A549 (cell line): ENCODE measurements around the gene MATR3. TPM values are rescaled to one million over a fixed set of nuclear protein-coding genes. Genes with fewer than 3 reads are reported as not detected.

ENCODE experiments used
- ATAC-seq, 2 experiments: fragments of 200-7000 bp in 1 of 2; fragments of >200 bp in 1 of 2; cut with Nextera tagmentation in 1 of 2; cut with Tn5 transposase in 1 of 2; 3 replicates each; pipeline versions ENCODE4 v1.8.0 to v1.9.1; 2018 to 2020; ENCODE audit warnings: mild to moderate bottlenecking in 1 of 2, moderate library complexity in 1 of 2
- CTCF ChIA-PET: fragments of 300-600 bp; sonication (Branson Sonifier 250); formaldehyde crosslinking; extraction: SDS; loops from one replicate; lab custom pipeline; 2021; ENCODE audit warnings: antibody characterized with exemption, inconsistent platforms; lab: Yijun Ruan, JAX
- POLR2A ChIA-PET: fragments of 350-600 bp; formaldehyde crosslinking; extraction: SDS; loops from one replicate; lab custom pipeline; 2021; ENCODE audit warnings: antibody characterized with exemption, inconsistent platforms; lab: Yijun Ruan, JAX
- DNase-seq, 2 experiments: peaks; one replicate each; pipeline versions ENCODE4 v3.0.0 to v3.0.0-alpha.2; 2011 to 2016; ENCODE audit warnings: low read depth in 1 of 2, low spot score in 1 of 2
- FAIRE-seq: peaks from 2 replicates; lab custom pipeline; 2011; peaks lifted over from hg19 to GRCh38; lab: Jason Lieb, UNC
- H3K27ac ChIP-seq, 2 experiments: fragments of >200 bp; sonication (Bioruptor Twin); formaldehyde crosslinking; 3 replicates each; pipeline ENCODE4 v1.5.1; 2016 to 2017
- H3K4me1 ChIP-seq: fragments of >200 bp; sonication (Bioruptor Twin); formaldehyde crosslinking; 3 replicates; pipeline ENCODE4 v1.6.1; 2016
- H3K4me2 ChIP-seq: fragments of >200 bp; sonication (Bioruptor Twin); formaldehyde crosslinking; 3 replicates; pipeline ENCODE4 v1.6.1; 2016
- H3K4me3 ChIP-seq: fragments of >200 bp; sonication (Bioruptor Twin); formaldehyde crosslinking; 3 replicates; pipeline ENCODE4 v1.5.1; 2016
- H3K9me3 ChIP-seq: fragments of >200 bp; sonication (Bioruptor Twin); formaldehyde crosslinking; 3 replicates; pipeline ENCODE4 v1.6.1; 2016
- BHLHE40 ChIP-seq: IDR thresholded peaks from 2 replicates; pipeline ENCODE4 v1.6.1; 2012; ENCODE audit warnings: low read depth, low read length, inconsistent platforms
- E2F6 ChIP-seq: IDR thresholded peaks from 2 replicates; pipeline ENCODE4 v1.6.1; 2012; ENCODE audit warnings: low read depth, borderline replicate concordance
- EHF ChIP-seq: fragments of 250-450 bp; sonication (Bioruptor Pico); IDR thresholded peaks from 2 replicates; pipeline ENCODE4 v1.5.0; 2020; ENCODE audit warnings: mild to moderate bottlenecking
- EHMT2 ChIP-seq: fragments of 200-600 bp; sonication (generic); IDR thresholded peaks from 2 replicates; pipeline ENCODE4 v1.6.1; 2016; ENCODE audit warnings: antibody characterized with exemption, low read depth, mild to moderate bottlenecking, moderate library complexity
- ESRRA ChIP-seq: fragments of 150-350 bp; IDR thresholded peaks from 2 replicates; pipeline ENCODE4 v1.6.1; 2014; ENCODE audit warnings: mild to moderate bottlenecking, low read length, borderline replicate concordance
- FOSL2 ChIP-seq, 2 experiments: fragments of 450-650 bp in 1 of 2; fragments of >200 bp in 1 of 2; sonication (Bioruptor Twin) in 1 of 2; formaldehyde crosslinking; IDR thresholded peaks; 2 replicates each; pipeline versions ENCODE4 v1.5.0 to v1.6.1; 2016 to 2020; ENCODE audit warnings: mild to moderate bottlenecking in 1 of 2, moderate library complexity in 1 of 2
- GATA3 ChIP-seq: IDR thresholded peaks from 2 replicates; pipeline ENCODE4 v1.6.1; 2012; ENCODE audit warnings: borderline replicate concordance
- HES2 ChIP-seq: fragments of >200 bp; sonication (Bioruptor Twin); formaldehyde crosslinking; IDR thresholded peaks from 2 replicates; pipeline ENCODE4 v1.6.1; 2016
- HEYL ChIP-seq: fragments of 250-450 bp; sonication (Bioruptor Pico); IDR thresholded peaks from 2 replicates; pipeline ENCODE4 v1.8.0; 2021; ENCODE audit warnings: mild to moderate bottlenecking, moderate library complexity
- HOXA7 ChIP-seq: fragments of 250-450 bp; sonication (Bioruptor Pico); IDR thresholded peaks from 2 replicates; pipeline ENCODE4 v1.5.0; 2020; ENCODE audit warnings: mild to moderate bottlenecking, moderate library complexity
- JUN ChIP-seq, 2 experiments: fragments of >200 bp; sonication (Bioruptor Twin); formaldehyde crosslinking; IDR thresholded peaks; 2 replicates in 1 of 2; 3 replicates in 1 of 2; pipeline ENCODE4 v1.6.1; 2016 to 2017
- KDM1A ChIP-seq: fragments of 200-600 bp; sonication (generic); IDR thresholded peaks from 2 replicates; pipeline ENCODE4 v1.6.1; 2016; ENCODE audit warnings: low read depth, mild to moderate bottlenecking
- KDM5A ChIP-seq: fragments of 200-600 bp; sonication (generic); IDR thresholded peaks from 2 replicates; pipeline ENCODE4 v1.6.1; 2016; ENCODE audit warnings: antibody characterized with exemption, mild to moderate bottlenecking
- MAX ChIP-seq: IDR thresholded peaks from 2 replicates; pipeline ENCODE4 v1.6.1; 2012
- NR3C1 ChIP-seq: fragments of >200 bp; sonication (Bioruptor Twin); formaldehyde crosslinking; IDR thresholded peaks from 3 replicates; pipeline ENCODE4 v1.6.1; 2017
- POLR2A ChIP-seq: IDR thresholded peaks from 2 replicates; pipeline ENCODE4 v1.6.1; 2012; ENCODE audit warnings: mild to moderate bottlenecking, low read length
- POLR2AphosphoS2 ChIP-seq: conservative IDR thresholded peaks from 2 replicates; pipeline ENCODE4 v1.6.1; 2012; ENCODE audit warnings: low read length, improper control_type of control experiment, inconsistent platforms
- RAD21 ChIP-seq, 2 experiments: fragments of >200 bp in 1 of 2; sonication (Bioruptor Twin) in 1 of 2; formaldehyde crosslinking in 1 of 2; IDR thresholded peaks in 1 of 2; conservative IDR thresholded peaks in 1 of 2; 2 replicates in 1 of 2; 3 replicates in 1 of 2; pipeline ENCODE4 v1.6.1; 2012 to 2018; ENCODE audit warnings: inconsistent platforms in 1 of 2
- RCOR1 ChIP-seq: fragments of 150-350 bp; IDR thresholded peaks from 2 replicates; pipeline ENCODE4 v1.6.1; 2014; ENCODE audit warnings: antibody characterized with exemption, low read length, low read depth
- RNF2 ChIP-seq: fragments of 200-600 bp; sonication (generic); IDR thresholded peaks from 2 replicates; pipeline ENCODE4 v1.6.1; 2016; ENCODE audit warnings: low read depth, mild to moderate bottlenecking, antibody characterized with exemption, moderate library complexity, borderline replicate concordance
- TP53 ChIP-seq: fragments of 250-450 bp; sonication (Bioruptor Pico); IDR thresholded peaks from 2 replicates; pipeline ENCODE4 v1.5.0; 2021; ENCODE audit warnings: mild to moderate bottlenecking, moderate library complexity
- ZC3H11A ChIP-seq: fragments of 450-650 bp; IDR thresholded peaks from 2 replicates; pipeline ENCODE4 v1.6.1; 2014; ENCODE audit warnings: antibody characterized with exemption, mild to moderate bottlenecking
- ZFP36 ChIP-seq: fragments of 450-650 bp; IDR thresholded peaks from 2 replicates; pipeline ENCODE4 v1.6.1; 2014; ENCODE audit warnings: borderline replicate concordance; ENCODE audit not compliant: partially characterized antibody
- WGBS: methylation state at CpG from one replicate; pipeline ENCODE4 v1.1.6; 2017; ENCODE audit errors: missing lambda C conversion rate; 5-methylcytosine and 5-hydroxymethylcytosine counted together
- polyA plus RNA-seq, 4 experiments: library from polyadenylated mRNA; depleted of rRNA in 3 of 4; stranded (reverse); fragments of >200 nt; fragmentation: RNase III in 1 of 4; extraction: RNeasy Plus Mini Kit Qiagen cat#74134 plus additional on column Dnase treatment in 1 of 4; gene quantifications; 2 replicates in 3 of 4; 3 replicates in 1 of 4; pipeline ENCODE4 v1.2.3, GENCODE V29; 2011 to 2017
- TF ChIP-seq, protein P1 (sequence below): IDR thresholded peaks from 2 replicates; pipeline ENCODE4 v1.6.1; 2012
- TF ChIP-seq, protein P2 (sequence below): fragments of 450-650 bp; IDR thresholded peaks from 2 replicates; pipeline ENCODE4 v1.6.1; 2014; ENCODE audit warnings: antibody characterized with exemption

Gene MATR3
- polyA plus RNA-seq, 2 of the 4 experiments (the other 2 are of a cell fraction) = 178 to 189 TPM

- peak overlapping the region; percentile 97 for H3K4me2 ChIP-seq
- H3K9me3 ChIP-seq = no peaks in the 10 kb centered on the region
- no peak for DNase-seq
- FAIRE-seq = no peak
- ChIA-PET CTCF (no interaction called here), POLR2A (interaction anchor here (1.2 kb wide), 1 partner anchor 14 kb away, joined by 3 read pairs; the partner anchor contains the start of gene MATR3)
- H3K27ac ChIP-seq = peak overlapping the region in 1 of 2 experiments; percentile 97; a peak in 3 of 6 replicates
- H3K4me3 ChIP-seq = no peak overlapping the region
- WGBS = 95% methylated on average over 6 of the region's 6 CpGs
- no peak for TF ChIP-seq E2F6
- TF ChIP-seq NR3C1 = no peak
- TF ChIP-seq BHLHE40 = no peak
- TF ChIP-seq ZC3H11A = no peak
- TF ChIP-seq TP53 (CRISPR knock-in tag) = no peak
- TF ChIP-seq POLR2AphosphoS2 = no peak
- no peak for TF ChIP-seq MAX
- no peak for TF ChIP-seq EHF (CRISPR knock-in tag)
- H3K4me1 ChIP-seq = peaks cover 70% of the 10 kb centered on the region
- ATAC-seq = no peak
These were observed 14.8 kb upstream of the MATR3 start for GRCh38 chr5:139278540-139279274.

DNA sequence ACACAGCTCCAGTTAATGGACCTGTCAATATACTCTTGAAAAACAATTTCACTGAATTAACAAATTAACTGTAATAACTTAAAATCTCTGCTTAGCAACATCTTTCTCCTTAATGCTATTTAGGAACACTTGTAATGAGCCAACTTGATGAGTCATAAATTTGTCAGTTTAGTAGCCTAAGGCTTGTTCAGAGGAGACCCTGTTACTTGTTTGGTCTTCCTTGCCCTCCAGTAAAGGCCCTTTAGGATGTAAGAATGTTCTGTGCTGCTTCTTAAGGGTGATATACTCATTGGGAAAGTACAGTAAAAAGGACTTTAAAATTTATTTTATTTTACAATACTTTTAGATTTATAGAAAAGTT, 11.4 kb upstream of the MATR3 start:
- DNase-seq = no peak
- Histone ChIP-seq H3K4me1 (peaks cover 51% of the 10 kb centered on the region), H3K9me3 (no peaks in the 10 kb centered on the region), H3K27ac (no peak overlapping the region), H3K4me2 (no peak overlapping the region; the same call in 2 of the 3 replicates), H3K4me3 (no peak overlapping the region)
- TF ChIP-seq, protein P1, sequence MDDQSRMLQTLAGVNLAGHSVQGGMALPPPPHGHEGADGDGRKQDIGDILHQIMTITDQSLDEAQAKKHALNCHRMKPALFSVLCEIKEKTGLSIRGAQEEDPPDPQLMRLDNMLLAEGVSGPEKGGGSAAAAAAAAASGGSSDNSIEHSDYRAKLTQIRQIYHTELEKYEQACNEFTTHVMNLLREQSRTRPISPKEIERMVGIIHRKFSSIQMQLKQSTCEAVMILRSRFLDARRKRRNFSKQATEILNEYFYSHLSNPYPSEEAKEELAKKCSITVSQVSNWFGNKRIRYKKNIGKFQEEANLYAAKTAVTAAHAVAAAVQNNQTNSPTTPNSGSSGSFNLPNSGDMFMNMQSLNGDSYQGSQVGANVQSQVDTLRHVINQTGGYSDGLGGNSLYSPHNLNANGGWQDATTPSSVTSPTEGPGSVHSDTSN = no peak
- TF ChIP-seq FOSL2 (IDR thresholded peaks at IDR 0.05) = no peak
- TF ChIP-seq FOSL2 (CRISPR knock-in tag; IDR thresholded peaks at IDR 0.05) = peak; percentile 71; the same call in 1 of the 2 replicates
- no peak for TF ChIP-seq HEYL (CRISPR knock-in tag)
- ATAC-seq = no peak
- ChIA-PET CTCF (no interaction called here), POLR2A (interaction anchor here (2.8 kb wide), 1 partner anchor 11 kb away, joined by 9 read pairs; the partner anchor contains the start of gene MATR3)
- FAIRE-seq = no peak

DNA sequence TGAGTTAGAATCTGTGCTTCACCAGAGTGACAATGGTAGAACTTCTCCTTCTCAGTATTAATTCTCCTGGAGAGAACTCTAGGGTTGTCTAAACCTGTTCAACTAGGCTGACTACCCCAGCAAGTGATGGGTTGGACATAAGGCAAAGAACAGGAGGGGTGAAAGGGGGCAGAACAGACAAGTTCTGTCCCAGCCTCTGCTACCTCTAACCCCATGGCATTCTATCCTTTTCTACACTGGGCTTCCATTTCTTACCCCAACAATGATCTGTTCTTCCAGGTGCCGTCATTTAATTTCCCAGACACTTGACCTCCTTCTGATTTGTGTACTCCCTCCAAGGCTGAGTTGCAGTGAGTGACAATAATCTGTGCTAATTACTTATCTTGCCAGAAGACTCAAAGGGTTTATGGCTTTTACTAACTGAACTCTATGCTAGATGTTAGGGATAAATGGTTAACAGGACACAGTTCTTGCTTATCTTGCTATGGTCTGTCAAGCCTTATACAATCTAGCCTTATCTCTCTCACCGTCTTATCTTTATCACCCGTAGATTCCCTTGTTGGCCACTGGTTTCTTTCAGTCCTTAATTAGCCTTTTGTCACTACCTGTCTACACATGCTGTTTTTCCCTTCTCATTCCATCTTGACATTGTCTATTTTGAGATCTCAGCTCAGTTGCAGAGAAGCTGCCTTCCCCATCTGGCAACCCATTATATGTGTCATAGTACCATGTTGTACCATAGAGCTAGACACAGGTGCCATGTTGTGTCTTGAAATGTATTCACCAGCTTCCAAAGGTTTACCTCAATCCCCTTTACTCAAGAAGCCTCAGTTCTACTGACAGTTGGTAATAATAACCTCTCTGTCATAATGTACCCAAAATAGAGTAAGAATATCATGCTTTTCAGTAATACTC, 10.0 kb upstream of the MATR3 start:
- ChIA-PET POLR2A (interaction anchor here (2.8 kb wide), 1 partner anchor 10 kb away, joined by 9 read pairs; the partner anchor contains the start of gene MATR3), CTCF (no interaction called here)
- TF ChIP-seq EHF (CRISPR knock-in tag) (no peak), HOXA7 (no peak), GATA3 (no peak), RAD21 (conservative IDR thresholded peaks at IDR 0.05 in 1 of 2, IDR thresholded peaks at IDR 0.05 in 1 of 2) (no peak), KDM1A (no peak), FOSL2 (IDR thresholded peaks at IDR 0.05) (no peak), FOSL2 (CRISPR knock-in tag; IDR thresholded peaks at IDR 0.05) (no peak)
- no peak overlapping the region for H3K27ac ChIP-seq
- 39% methylated on average over 3 of the region's 3 CpGs for WGBS
- no peak for DNase-seq
- ATAC-seq = no peak
- H3K4me2 ChIP-seq = no peak overlapping the region
- H3K4me1 ChIP-seq = peaks cover 37% of the 10 kb centered on the region
- FAIRE-seq = no peak
- H3K4me3 ChIP-seq = no peak overlapping the region
- no peaks in the 10 kb centered on the region for H3K9me3 ChIP-seq

- ATAC-seq (no peak), DNase-seq (no peak), FAIRE-seq (no peak)
- CTCF ChIA-PET = interaction anchor here (0.6 to 1.0 kb wide), 4 partner anchors 9 to 430 kb away, joined by 3 to 6 read pairs (median 4); no protein-coding TSS in a partner anchor
- H3K4me3 ChIP-seq = no peak overlapping the region
- H3K4me2 ChIP-seq = no peak overlapping the region
- 95% methylated on average over 8 of the region's 8 CpGs for WGBS
- H3K9me3 ChIP-seq = no peaks in the 10 kb centered on the region
- no peak overlapping the region for H3K27ac ChIP-seq
- POLR2A ChIA-PET = no interaction called here
- peaks cover 29% of the 10 kb centered on the region for H3K4me1 ChIP-seq
- TF ChIP-seq HEYL (CRISPR knock-in tag) (no peak), EHMT2 (no peak), ESRRA (no peak), JUN (IDR thresholded peaks at IDR 0.05) (no peak), RAD21 (conservative IDR thresholded peaks at IDR 0.05 in 1 of 2, IDR thresholded peaks at IDR 0.05 in 1 of 2) (no peak), RCOR1 (no peak), TP53 (CRISPR knock-in tag) (no peak), HES2 (no peak), ZC3H11A (no peak), FOSL2 (IDR thresholded peaks at IDR 0.05) (no peak), FOSL2 (CRISPR knock-in tag; IDR thresholded peaks at IDR 0.05) (no peak), HOXA7 (no peak), POLR2A (no peak), KDM5A (no peak), ZFP36 (no peak), RNF2 (no peak)
- TF ChIP-seq, protein P2, sequence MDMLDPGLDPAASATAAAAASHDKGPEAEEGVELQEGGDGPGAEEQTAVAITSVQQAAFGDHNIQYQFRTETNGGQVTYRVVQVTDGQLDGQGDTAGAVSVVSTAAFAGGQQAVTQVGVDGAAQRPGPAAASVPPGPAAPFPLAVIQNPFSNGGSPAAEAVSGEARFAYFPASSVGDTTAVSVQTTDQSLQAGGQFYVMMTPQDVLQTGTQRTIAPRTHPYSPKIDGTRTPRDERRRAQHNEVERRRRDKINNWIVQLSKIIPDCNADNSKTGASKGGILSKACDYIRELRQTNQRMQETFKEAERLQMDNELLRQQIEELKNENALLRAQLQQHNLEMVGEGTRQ = no peak
These were observed 9.2 kb upstream of the MATR3 start for GRCh38 chr5:139284295-139284694.
